RPMI7951 (cell line): Measurements from ENCODE around the gene GZMM. TPM values are rescaled to one million over a fixed set of nuclear protein-coding genes. Genes with fewer than 3 reads are reported as not detected.

Experiments
- DNase-seq: peaks from one replicate; pipeline ENCODE4 v3.0.0-alpha.2; 2012; ENCODE audit warnings: low read depth
- total RNA-seq: library from RNA; depleted of rRNA; stranded (reverse); fragments of >200 nt; shearing (Covaris generic); gene quantifications from 2 replicates; pipeline ENCODE4 v1.2.3, GENCODE V29; 2014; rRNA removed

Gene GZMM
- total RNA-seq, 1 experiment from 2014 or later, result 1.3 TPM

DNA sequence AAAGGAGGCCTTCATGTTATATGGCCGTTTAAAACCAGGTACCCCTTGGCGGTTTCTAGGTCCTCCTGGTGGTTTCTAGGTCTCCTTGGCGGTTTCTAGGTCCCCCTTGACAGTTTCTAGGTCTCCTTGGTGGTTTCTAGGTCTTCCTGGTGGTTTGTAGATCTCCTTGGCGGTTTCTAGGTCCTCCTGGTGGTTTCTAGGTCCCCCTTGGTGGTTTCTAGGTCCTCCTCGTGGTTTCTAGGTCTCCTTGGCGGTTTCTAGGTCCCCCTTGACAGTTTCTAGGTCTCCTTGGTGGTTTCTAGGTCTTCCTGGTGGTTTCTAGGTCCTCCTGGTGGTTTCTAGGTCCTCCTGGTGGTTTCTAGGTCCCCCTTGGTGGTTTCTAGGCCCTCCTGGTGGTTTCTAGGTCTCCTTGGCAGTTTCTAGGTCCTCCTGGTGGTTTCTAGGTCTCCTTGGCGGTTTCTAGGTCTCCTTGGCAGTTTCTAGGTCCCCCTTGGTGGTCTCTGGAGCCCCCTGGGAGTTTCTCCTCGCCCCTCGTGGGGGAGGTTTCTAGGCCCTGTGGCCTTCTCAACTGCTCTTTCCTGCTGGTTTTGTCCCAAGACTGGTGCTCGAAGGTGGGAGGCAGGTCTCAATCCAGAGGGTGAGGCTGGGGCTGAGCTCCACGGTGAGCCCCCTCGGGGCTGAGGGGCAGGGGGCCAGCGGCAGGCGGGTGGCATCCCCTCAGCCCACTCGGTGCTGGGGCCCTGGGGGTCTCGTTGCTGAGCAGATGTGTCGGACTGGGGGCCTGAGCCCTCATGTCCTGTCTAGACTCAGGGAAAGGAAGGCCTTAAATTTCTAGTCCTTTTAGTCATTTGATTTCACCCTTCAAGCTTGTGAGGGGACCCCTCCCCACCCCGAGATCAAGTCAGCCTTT lies 53.8 kb downstream of the GZMM start:
- no peak for DNase-seq

Other genes with a start within 250 kb of the GZMM start
- gene MIER2, start 199.3 kb upstream of the GZMM start, total RNA-seq, result 5.9 and 10.0 TPM in 2 replicates
- not detected in 2 replicates for gene C2CD4C, start 134.9 kb upstream of the GZMM start, total RNA-seq
- gene SHC2, start 83.0 kb upstream of the GZMM start, total RNA-seq, result 0.10 TPM in 1 of 2 replicates, not detected in the other
- 0.12 TPM in 1 of 2 replicates, not detected in the other for gene MADCAM1, start 47.6 kb upstream of the GZMM start, total RNA-seq
- 26.2 and 48.8 TPM in 2 replicates for gene TPGS1, start 36.6 kb upstream of the GZMM start, total RNA-seq
- gene CDC34, start 12.3 kb upstream of the GZMM start, total RNA-seq, result 56.4 and 61.8 TPM in 2 replicates
- gene BSG, start 28.5 kb downstream of the GZMM start, total RNA-seq, result 911 and 1,158 TPM in 2 replicates
- gene HCN2, start 45.8 kb downstream of the GZMM start, total RNA-seq, result 0.24 and 0.39 TPM in 2 replicates
- 19.3 and 20.5 TPM in 2 replicates for gene POLRMT, start 89.5 kb downstream of the GZMM start, total RNA-seq
- gene FGF22, start 95.8 kb downstream of the GZMM start, total RNA-seq, result 0.39 TPM in 1 of 2 replicates, not detected in the other
- 29.3 and 48.7 TPM in 2 replicates for gene RNF126, start 119.2 kb downstream of the GZMM start, total RNA-seq
- 4.4 and 19.8 TPM in 2 replicates for gene FSTL3, start 132.3 kb downstream of the GZMM start, total RNA-seq
- gene PRSS57, start 151.4 kb downstream of the GZMM start, total RNA-seq, result not detected in 2 replicates
- gene PALM, start 164.9 kb downstream of the GZMM start, total RNA-seq, result 0.10 TPM in 1 of 2 replicates, not detected in the other
- gene MISP, start 207.1 kb downstream of the GZMM start, total RNA-seq, result not detected in 2 replicates